ENCODE results near the gene A1BG. TPM values are rescaled to one million over a fixed set of nuclear protein-coding genes. Genes with fewer than 3 reads are reported as not detected.
"Not testable (repeated sequence)": the region's sequence is repeated elsewhere in the genome, so short reads cannot be mapped to it uniquely, and the experiment has no call there.

Gene A1BG
- polyA plus RNA-seq, 3 donors = 30.2 to 54.5 (median 35.3) TPM

- no peak overlapping the region for H3K27ac ChIP-seq (ENCODE audit: low read depth in 1 of 2, low read length in 2 of 2)
- no peak overlapping the region for H3K27ac Mint-ChIP-seq
- no peak overlapping the region for H3K9ac ChIP-seq (ENCODE audit: insufficient read depth, low read length, poor library complexity, severe bottlenecking)
- H3K4me2 ChIP-seq (replicated peaks; ENCODE audit: extremely low read depth, low read length, poor library complexity, severe bottlenecking) = no peak overlapping the region
- H3K4me1 Mint-ChIP-seq = peaks cover 19% of the 10 kb centered on the region
- H3K9me3 Mint-ChIP-seq = peaks cover 0 to 2% (median 0%) of the 10 kb centered on the region in 7 donors
- intact Hi-C loops (cut with micrococcal nuclease) = no loop called here
- no peaks in the 10 kb centered on the region for H3K9me3 ChIP-seq (replicated peaks in 1 of 2; ENCODE audit: control insufficient read depth in 1 of 2, insufficient read depth in 1 of 2, low read length in 2 of 2)
- H4K20me1 ChIP-seq (ENCODE audit: insufficient read depth, low read length) = no peaks in the 10 kb centered on the region
- TF ChIP-seq, protein P1, sequence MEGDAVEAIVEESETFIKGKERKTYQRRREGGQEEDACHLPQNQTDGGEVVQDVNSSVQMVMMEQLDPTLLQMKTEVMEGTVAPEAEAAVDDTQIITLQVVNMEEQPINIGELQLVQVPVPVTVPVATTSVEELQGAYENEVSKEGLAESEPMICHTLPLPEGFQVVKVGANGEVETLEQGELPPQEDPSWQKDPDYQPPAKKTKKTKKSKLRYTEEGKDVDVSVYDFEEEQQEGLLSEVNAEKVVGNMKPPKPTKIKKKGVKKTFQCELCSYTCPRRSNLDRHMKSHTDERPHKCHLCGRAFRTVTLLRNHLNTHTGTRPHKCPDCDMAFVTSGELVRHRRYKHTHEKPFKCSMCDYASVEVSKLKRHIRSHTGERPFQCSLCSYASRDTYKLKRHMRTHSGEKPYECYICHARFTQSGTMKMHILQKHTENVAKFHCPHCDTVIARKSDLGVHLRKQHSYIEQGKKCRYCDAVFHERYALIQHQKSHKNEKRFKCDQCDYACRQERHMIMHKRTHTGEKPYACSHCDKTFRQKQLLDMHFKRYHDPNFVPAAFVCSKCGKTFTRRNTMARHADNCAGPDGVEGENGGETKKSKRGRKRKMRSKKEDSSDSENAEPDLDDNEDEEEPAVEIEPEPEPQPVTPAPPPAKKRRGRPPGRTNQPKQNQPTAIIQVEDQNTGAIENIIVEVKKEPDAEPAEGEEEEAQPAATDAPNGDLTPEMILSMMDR (IDR thresholded peaks at IDR 0.05) = no peak
- H3K79me2 ChIP-seq (ENCODE audit: insufficient read depth, low read length) = no peaks in the 10 kb centered on the region
- no peak overlapping the region for H3K4me3 Mint-ChIP-seq
- no peak for DNase-seq
- WGBS (ENCODE audit: insufficient coverage) = 94% methylated on average over 4 of the region's 6 CpGs
- H3K4me3 ChIP-seq (replicated peaks in 1 of 3; ENCODE audit: low read depth in 2 of 3, low read length in 3 of 3) = no peak overlapping the region
- peaks cover 20 to 25% of the 10 kb centered on the region in 2 donors for H3K4me1 ChIP-seq (ENCODE audit: control insufficient read depth in 1 of 2, insufficient read depth in 2 of 2, low read length in 2 of 2)
- peak overlapping the region; percentile 99 for H2AFZ ChIP-seq (ENCODE audit: insufficient read depth, low read depth, low read length, poor library complexity, severe bottlenecking)
- no peaks in the 10 kb centered on the region for H3K27me3 ChIP-seq (ENCODE audit: control insufficient read depth in 2 of 2, insufficient read depth in 2 of 2, low read length in 2 of 2)
- peaks cover 0 to 2% (median 0%) of the 10 kb centered on the region in 3 donors for H3K27me3 Mint-ChIP-seq (ENCODE audit: low read depth in 3 of 3)
- no peaks in the 10 kb centered on the region for H3K36me3 ChIP-seq (replicated peaks in 1 of 2; ENCODE audit: control insufficient read depth in 1 of 2, insufficient read depth in 2 of 2, low read length in 2 of 2)
- peaks cover 0 to 3% of the 10 kb centered on the region in 2 donors for H3K36me3 Mint-ChIP-seq
Observed at GRCh38 chr19:58379246-58379645, 26.0 kb upstream of the A1BG start.

GRCh38 chr19:58376724-58377123 lies 23.4 kb upstream of the A1BG start:
- H3K4me3 ChIP-seq (replicated peaks in 1 of 3; ENCODE audit: low read depth in 2 of 3, low read length in 3 of 3); H3K27me3 ChIP-seq (ENCODE audit: control insufficient read depth in 2 of 2, insufficient read depth in 2 of 2, low read length in 2 of 2); H3K27ac ChIP-seq (ENCODE audit: low read depth in 1 of 2, low read length in 2 of 2); H3K4me3 Mint-ChIP-seq; H3K4me2 ChIP-seq (replicated peaks; ENCODE audit: extremely low read depth, low read length, poor library complexity, severe bottlenecking); H3K9me3 ChIP-seq (replicated peaks in 1 of 2; ENCODE audit: control insufficient read depth in 1 of 2, insufficient read depth in 1 of 2, low read length in 2 of 2); H3K9ac ChIP-seq (ENCODE audit: insufficient read depth, low read length, poor library complexity, severe bottlenecking); H3K36me3 Mint-ChIP-seq; intact Hi-C loops (cut with micrococcal nuclease); H4K20me1 ChIP-seq (ENCODE audit: insufficient read depth, low read length); H2AFZ ChIP-seq (ENCODE audit: insufficient read depth, low read depth, low read length, poor library complexity, severe bottlenecking); H3K27ac Mint-ChIP-seq; H3K27me3 Mint-ChIP-seq (ENCODE audit: low read depth in 3 of 3); DNase-seq; H3K9me3 Mint-ChIP-seq; H3K36me3 ChIP-seq (replicated peaks in 1 of 2; ENCODE audit: control insufficient read depth in 1 of 2, insufficient read depth in 2 of 2, low read length in 2 of 2); H3K79me2 ChIP-seq (ENCODE audit: insufficient read depth, low read length): not testable (repeated sequence)
- peaks cover 15 to 19% of the 10 kb centered on the region in 2 donors for H3K4me1 ChIP-seq (ENCODE audit: control insufficient read depth in 1 of 2, insufficient read depth in 2 of 2, low read length in 2 of 2)
- H3K4me1 Mint-ChIP-seq = peaks cover 17% of the 10 kb centered on the region
- WGBS (ENCODE audit: insufficient coverage) = 95% methylated on average over 4 of the region's 7 CpGs
